Left cardiac atrium (tissue), 4 donors: ENCODE measurements around the gene HDGFL2. TPM values are rescaled to one million over a fixed set of nuclear protein-coding genes. Genes with fewer than 3 reads are reported as not detected.
"Not testable (repeated sequence)": the region's sequence is repeated elsewhere in the genome, so short reads cannot be mapped to it uniquely, and the experiment has no call there.

ENCODE experiments used
- ATAC-seq, 2 donors: fragments of 200-7000 bp; cut with Tn5 transposase; one replicate each; pipeline ENCODE4 v1.9.1; 2020; ENCODE audit warnings: mild to moderate bottlenecking in 2 of 2, moderate library complexity in 2 of 2
- DNase-seq: peaks from one replicate; pipeline ENCODE4 v3.0.0-alpha.2; 2020
- intact Hi-C, 2 donors: fragments of 100-400 bp; cut with DNase I; formaldehyde crosslinking; loops; one replicate each; pipeline versions ENCODE4 v1.14.1 to v1.15.1; 2022 to 2023
- microRNA-seq, 2 donors: library from miRNA; unstranded; fragments of <30 nt; microRNA quantifications; one replicate each; pipeline ENCODE4 v1.2.0, GENCODE V29; 2020
- total RNA-seq, 2 donors: library from RNA; stranded (reverse); fragmentation: NEBNext Ultra II Directional; extraction: Animal tissue kit (Norgen Biotek cat#: 25700); gene quantifications; one replicate each; pipeline ENCODE4 v1.2.1, GENCODE V29; 2021
- donor health status: DM: no; HTN: yes; CAD: no.
- donor health status: DM: no; HTN: yes; CAD: no; lungs with severe emphysema.
- donor health status: DM: yes; HTN: yes; CAD: no.
- donor health status: Dilated cardiomyopathy.

HDGFL2 gene
- total RNA-seq, 2 donors from 2014 or later: 20.9 to 25.9 TPM

DNA sequence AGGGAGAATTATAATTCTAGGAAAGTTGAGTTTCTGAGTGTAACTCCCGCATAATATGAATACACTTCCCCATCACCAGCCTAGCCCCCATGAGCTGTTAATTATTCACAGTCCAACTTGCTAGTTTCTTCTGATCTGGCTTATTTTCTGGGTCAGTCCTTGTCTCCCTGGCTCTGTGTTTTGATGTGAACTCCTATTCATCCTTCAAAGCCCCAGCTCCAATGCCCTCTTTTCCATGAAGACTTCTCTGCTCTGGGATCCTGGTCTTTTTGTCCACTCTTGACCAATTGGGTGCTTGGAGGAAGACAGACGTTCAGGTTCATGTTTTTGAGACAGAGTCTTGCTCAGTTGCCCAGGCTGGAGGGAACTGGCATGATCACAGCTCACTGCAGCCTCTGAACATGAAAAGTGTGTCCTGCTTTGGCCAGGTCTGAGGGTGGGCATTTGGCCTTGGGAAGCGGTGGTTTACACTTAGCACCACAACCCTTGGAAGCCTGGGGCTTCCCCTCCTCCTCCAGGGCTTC, 67.1 kb downstream of the HDGFL2 start:
- DNase-seq (no peak), ATAC-seq (no peak)
- intact Hi-C loops: no loop called here

- intact Hi-C loops: no loop called here
- ATAC-seq: peak in 1 of 2 donors; percentile 52
These were observed 67.8 kb downstream of the HDGFL2 start, which contains the start of gene LRG1 for GRCh38 chr19:4539693-4540581. LRG1 (minus strand) TSS chr19:4540036; CDS start chr19:4540013, 23 bp downstream.

GRCh38 chr19:4541114-4541805, 69.2 kb downstream of the HDGFL2 start:
- intact Hi-C loops: no loop called here
- DNase-seq (no peak), ATAC-seq (no peak)

More at GRCh38 chr19:4539693-4540581, 67.8 kb downstream of the HDGFL2 start, which contains the start of gene LRG1:
- peak; percentile 35 for DNase-seq

GRCh38 chr19:4541806-4542145, 69.7 kb downstream of the HDGFL2 start:
- intact Hi-C loops, ATAC-seq, DNase-seq: not testable (repeated sequence)

- peak; percentile 25 for DNase-seq
- intact Hi-C loops: no loop called here
- no peak for ATAC-seq
These were observed 71.1 kb downstream of the HDGFL2 start for GRCh38 chr19:4542896-4543841.

GRCh38 chr19:4543842-4544647, 71.9 kb downstream of the HDGFL2 start:
- intact Hi-C loops: no loop called here
- ATAC-seq: no peak
- no peak for DNase-seq

DNA sequence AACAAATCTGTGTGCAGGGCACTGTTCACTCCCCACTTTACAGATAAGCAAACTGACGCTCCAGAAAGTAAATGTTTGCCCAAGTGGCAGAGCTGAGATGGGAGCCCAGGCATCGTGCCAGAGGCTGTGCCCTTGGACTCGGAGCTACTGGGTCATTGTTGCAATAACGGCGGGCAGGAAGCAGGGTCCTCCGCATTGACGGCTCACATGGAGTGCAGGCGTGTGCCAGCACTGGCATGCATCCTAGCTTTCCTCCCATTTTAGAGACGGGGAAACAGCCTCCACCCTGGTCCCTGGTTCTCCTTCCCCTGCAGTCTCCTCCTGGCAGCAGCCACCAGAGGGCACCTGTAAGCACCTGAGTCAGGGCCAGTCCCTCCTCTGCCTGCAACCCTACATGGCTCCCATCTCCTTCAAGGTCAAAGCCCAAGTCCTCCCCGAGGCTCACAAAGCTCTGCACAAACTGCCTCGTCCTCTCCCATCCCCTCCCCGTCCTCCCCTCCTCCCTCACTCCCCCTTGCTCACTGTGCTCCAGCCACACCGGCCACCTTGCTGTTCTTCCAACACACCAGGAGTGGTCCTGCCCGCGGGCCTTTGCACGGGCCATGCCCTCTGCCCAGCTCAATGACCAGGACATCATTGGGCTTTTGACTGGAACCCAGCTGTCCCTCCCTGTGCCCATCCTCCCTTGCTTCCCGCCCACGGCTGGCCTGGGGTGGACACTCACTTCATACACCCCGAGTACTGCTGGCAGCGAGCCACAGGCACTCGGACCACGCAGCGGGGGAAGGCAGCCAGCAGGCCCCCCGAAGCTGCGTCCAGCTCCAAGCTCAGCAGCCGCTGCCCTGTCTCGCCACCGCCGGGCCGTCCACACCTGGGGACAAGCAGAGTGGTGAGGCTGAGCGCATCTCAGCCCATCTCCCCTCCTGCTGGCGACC, 75.5 kb downstream of the HDGFL2 start:
- ATAC-seq (peak in 1 of 2 donors; percentile 39), DNase-seq (peak; percentile 44)
- intact Hi-C loops: no loop called here

DNA sequence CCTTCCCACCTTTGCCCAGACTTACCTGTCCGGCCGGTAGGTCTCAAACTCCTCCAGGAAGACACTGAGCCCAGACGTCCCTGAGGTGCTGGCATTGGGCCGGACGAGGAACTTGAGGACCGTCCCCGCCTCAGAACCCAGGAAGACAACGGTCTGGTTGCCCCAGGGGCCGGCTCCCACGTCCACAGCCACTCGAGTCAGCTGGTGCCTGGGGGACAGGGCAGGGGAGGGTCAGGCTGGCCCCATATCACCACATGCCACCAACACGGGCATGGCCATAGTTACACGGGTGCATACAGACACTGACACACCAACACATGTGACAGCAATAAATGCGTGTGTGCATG, 76.1 kb downstream of the HDGFL2 start:
- no peak for DNase-seq
- intact Hi-C loops: no loop called here
- ATAC-seq: no peak

DNA sequence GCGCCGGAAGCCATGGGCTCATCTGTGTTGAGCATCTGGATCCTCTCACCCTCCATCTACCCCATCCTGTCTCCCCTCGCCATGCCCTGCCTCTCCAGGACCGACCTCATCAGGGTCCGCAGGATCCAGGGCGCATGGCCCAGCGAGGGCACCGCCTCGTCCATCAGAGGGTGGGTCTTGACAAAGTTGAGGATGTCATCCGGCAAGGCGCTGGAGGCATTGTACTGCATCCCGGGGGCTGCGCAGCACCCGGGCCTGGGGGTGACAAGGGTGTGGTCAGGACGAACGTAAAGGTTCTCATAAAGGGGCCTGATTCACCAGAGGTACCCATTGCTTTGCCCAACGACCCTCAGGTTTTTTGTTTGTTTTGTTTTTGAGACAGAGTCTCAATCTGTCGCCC, 77.9 kb downstream of the HDGFL2 start:
- no peak for ATAC-seq
- DNase-seq: no peak
- intact Hi-C loops: no loop called here

DNA sequence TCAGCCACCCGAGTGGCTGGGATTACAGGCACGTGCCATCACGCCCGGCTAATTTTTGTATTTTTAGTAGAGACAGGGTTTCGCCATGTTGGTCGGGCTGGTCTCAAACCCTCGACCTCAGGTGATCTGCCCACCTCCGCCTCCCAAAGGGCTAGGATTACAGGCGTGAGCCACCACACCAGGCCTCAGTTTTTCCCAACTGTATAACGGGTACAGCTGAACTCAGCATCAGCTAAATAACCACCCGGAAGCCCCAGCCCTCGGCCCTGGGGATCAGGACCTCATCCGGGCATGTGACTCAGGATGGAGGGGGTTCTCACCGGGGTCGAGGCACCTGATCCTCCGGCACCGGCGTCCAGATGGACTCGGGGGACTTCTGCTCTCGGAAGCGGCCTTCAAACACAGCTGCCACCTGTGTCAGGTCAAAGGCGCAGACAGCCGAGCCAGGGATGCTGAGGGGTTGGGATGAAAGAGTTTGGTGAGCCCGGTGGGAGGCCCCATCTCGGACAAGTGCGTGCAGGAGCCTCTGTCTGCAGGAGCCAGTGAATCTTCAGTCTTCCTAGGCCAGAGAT, 78.5 kb downstream of the HDGFL2 start:
- no peak for ATAC-seq
- intact Hi-C loops: no loop called here
- DNase-seq: no peak

Small RNA genes within 50 kb of the gene (microRNA-seq; reads per million reads assigned to microRNA genes)
- gene MIR4746: 0 to 0.20 reads per million in 2 donors

Other genes starting within 250 kb of the HDGFL2 start
- 1 to 10 TPM; 1.2 TPM for gene EBI3, start 242.8 kb upstream of the HDGFL2 start, total RNA-seq
- gene YJU2, start 225.2 kb upstream of the HDGFL2 start, total RNA-seq: 10 to 100 TPM in 1 of 2 donors, 1 to 10 TPM in 1; 8.5 to 11.8 TPM
- gene SHD, start 193.0 kb upstream of the HDGFL2 start, total RNA-seq: 10 to 100 TPM; 21.4 to 37.0 TPM
- gene TMIGD2, start 169.9 kb upstream of the HDGFL2 start, total RNA-seq: under 1 TPM in 1 of 2 donors, not detected in 1; 0.29 TPM
- not detected for gene FSD1, start 167.7 kb upstream of the HDGFL2 start, total RNA-seq
- gene STAP2, start 133.5 kb upstream of the HDGFL2 start, total RNA-seq: 1 to 10 TPM; 4.8 to 8.2 TPM
- gene MPND, start 128.7 kb upstream of the HDGFL2 start, total RNA-seq: 10 to 100 TPM; 21.1 to 22.3 TPM
- 10 to 100 TPM; 31.4 to 39.4 TPM for gene SH3GL1, start 71.8 kb upstream of the HDGFL2 start, total RNA-seq
- 1 to 10 TPM; 5.2 to 8.4 TPM for gene CHAF1A, start 69.7 kb upstream of the HDGFL2 start, total RNA-seq
- 100 to 1,000 TPM in 1 of 2 donors, 10 to 100 TPM in 1; 96.9 to 101 TPM for gene UBXN6, start 14.5 kb upstream of the HDGFL2 start, total RNA-seq
- gene PLIN4, start 46.2 kb downstream of the HDGFL2 start, total RNA-seq: 100 to 1,000 TPM; 331 to 357 TPM
- 10 to 100 TPM; 32.7 to 47.8 TPM for gene PLIN5, start 62.9 kb downstream of the HDGFL2 start, total RNA-seq
- gene LRG1, start 67.7 kb downstream of the HDGFL2 start, total RNA-seq: 1 to 10 TPM in 1 of 2 donors, under 1 TPM in 1; 0.88 to 1.1 TPM
- gene SEMA6B, start 87.4 kb downstream of the HDGFL2 start, total RNA-seq: 10 to 100 TPM; 15.0 to 24.8 TPM
- gene TNFAIP8L1, start 167.2 kb downstream of the HDGFL2 start, total RNA-seq: 1 to 10 TPM; 3.4 to 6.7 TPM
- 10 to 100 TPM; 43.2 to 53.7 TPM for gene MYDGF, start 198.0 kb downstream of the HDGFL2 start, total RNA-seq